Head of caudate nucleus (tissue), 42 donors: ENCODE measurements around the gene GBP6.
"Not testable (repeated sequence)": the region's sequence is repeated elsewhere in the genome, so short reads cannot be mapped to it uniquely, and the experiment has no call there.

Experiments
- DNase-seq, 42 donors: peaks; one replicate each; pipeline versions ENCODE4 v3.0.0 to v3.0.0-alpha.2; 2020 to 2021; ENCODE audit warnings: mixed read lengths in 7 of 42
- intact Hi-C: fragments of 100-400 bp; cut with DNase I; formaldehyde crosslinking; loops from one replicate; pipeline ENCODE4 v1.15.0; 2022

The GBP6 gene

DNA sequence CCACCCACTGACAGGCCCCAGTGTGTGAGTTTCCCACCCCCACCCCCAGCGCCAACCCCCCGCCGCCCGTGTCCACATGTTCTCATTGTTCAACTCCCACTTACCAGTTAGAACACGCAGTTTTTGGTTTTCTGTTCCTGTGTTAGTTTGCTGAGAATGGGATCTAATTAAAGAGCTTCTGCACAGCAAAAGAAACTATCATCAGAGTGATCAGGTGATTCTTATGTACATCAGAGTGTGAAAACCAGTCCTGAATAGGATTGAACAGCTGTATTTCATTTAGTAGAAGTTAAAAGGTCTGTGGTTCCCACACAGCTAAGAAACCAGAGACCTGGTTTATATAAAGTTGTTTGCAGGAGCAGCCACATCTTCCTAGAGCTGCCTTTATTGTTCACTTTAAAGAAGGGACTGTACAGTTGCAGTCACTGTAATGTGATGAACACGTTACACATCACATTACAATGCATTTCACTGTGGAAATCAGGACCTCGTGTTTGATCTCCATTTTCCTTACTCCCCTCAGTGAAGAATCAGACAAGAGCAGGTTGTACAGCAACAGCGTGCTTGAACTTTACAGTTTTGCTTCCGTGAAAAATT is 1.2 kb downstream of the GBP6 start:
- DNase-seq, result no peak

GRCh38 chr1:89367221-89367620 is 3.4 kb downstream of the GBP6 start:
- no peak for DNase-seq
- intact Hi-C loops, result no loop called here

More for the DNA sequence above, 1.2 kb downstream of the GBP6 start:
- intact Hi-C loops, result no loop called here

GRCh38 chr1:89369331-89369730 is 5.5 kb downstream of the GBP6 start:
- DNase-seq, result no peak
- intact Hi-C loops, result no loop called here

- DNase-seq, intact Hi-C loops: not testable (repeated sequence)
Observed at GRCh38 chr1:89373810-89374209, 10.0 kb downstream of the GBP6 start.

GRCh38 chr1:89378001-89378400 is 14.1 kb downstream of the GBP6 start:
- DNase-seq, result no peak
- intact Hi-C loops, result no loop called here

DNA sequence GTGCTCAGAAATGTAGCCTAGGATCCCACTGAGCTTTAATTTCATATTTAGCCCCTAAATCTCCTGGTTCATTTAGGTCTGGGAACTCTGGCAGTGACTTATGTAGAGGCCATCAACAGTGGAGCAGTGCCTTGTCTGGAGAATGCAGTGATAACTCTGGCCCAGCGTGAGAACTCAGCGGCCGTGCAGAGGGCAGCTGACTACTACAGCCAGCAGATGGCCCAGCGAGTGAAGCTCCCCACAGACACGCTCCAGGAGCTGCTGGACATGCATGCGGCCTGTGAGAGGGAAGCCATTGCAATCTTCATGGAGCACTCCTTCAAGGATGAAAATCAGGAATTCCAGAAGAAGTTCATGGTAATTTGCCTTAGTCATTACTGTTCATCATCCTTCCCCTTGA is 17.8 kb downstream of the GBP6 start:
- intact Hi-C loops, result no loop called here
- DNase-seq, result no peak

DNA sequence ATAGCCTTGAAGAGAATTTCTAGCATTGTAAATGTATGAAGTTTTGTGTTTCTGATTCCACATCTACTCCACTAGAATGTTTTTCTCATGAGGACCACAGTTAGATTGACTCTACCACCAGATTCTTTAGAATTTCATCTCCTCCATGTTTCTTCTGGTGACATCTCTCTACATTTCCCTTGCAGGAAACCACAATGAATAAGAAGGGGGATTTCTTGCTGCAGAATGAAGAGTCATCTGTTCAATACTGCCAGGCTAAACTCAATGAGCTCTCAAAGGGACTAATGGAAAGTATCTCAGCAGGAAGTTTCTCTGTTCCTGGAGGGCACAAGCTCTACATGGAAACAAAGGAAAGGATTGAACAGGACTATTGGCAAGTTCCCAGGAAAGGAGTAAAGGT is 18.6 kb downstream of the GBP6 start:
- intact Hi-C loops, result no loop called here
- no peak for DNase-seq

- no peak for DNase-seq
- intact Hi-C loops, result no loop called here
Observed at GRCh38 chr1:89383185-89383584, 19.3 kb downstream of the GBP6 start.

- no peak for DNase-seq
Observed at GRCh38 chr1:89390707-89391106, 26.8 kb downstream of the GBP6 start.

DNA sequence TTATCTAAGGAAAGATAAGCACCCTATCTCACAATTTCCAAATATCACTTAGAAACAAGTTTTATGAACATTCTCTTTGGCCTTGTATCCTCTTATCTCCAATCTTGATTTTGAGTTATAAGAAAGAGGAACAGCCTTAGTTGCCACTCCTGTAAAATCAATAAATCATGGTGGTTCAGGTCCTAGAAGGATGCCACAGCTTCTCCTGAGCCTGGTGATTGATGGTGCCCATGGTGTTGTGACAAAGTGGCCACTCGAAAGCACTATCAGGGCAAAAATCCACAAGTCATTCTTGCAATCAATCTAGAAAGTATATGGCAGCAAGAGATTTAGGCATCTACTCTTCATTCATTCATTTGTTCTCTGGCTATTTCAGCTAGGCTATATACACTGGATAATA is 27.8 kb downstream of the GBP6 start:
- intact Hi-C loops, result no loop called here
- no peak for DNase-seq

More at GRCh38 chr1:89390707-89391106, 26.8 kb downstream of the GBP6 start:
- intact Hi-C loops, result no loop called here

DNA sequence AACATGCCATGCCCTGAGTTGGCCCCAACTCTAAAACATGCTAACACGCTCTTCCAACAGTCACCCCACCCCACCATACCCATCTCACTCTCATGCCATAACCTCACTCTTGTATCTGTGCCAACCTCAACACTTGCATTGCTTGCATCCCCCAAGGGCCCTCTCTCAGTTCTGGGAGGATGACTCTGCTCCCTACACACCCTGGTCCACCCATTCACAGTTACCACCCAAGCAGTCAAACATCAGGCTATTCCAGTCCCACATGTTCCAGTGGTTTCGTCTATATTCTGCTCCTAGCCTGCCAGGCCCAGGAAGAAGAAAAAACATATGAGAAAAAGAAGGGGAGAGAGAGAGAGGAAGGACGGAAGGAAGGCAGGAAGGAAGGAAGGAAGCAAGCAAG is 31.0 kb downstream of the GBP6 start:
- intact Hi-C loops, result no loop called here
- no peak for DNase-seq

GRCh38 chr1:89396902-89397301 is 33.0 kb downstream of the GBP6 start:
- no peak for DNase-seq
- intact Hi-C loops, result no loop called here

GRCh38 chr1:89405275-89405929 is 41.5 kb downstream of the GBP6 start:
- DNase-seq, result no peak
- intact Hi-C loops, result no loop called here

- DNase-seq, result no peak
- intact Hi-C loops, result no loop called here
Observed at GRCh38 chr1:89407360-89407759, 43.5 kb downstream of the GBP6 start.

GRCh38 chr1:89407768-89408167 is 43.9 kb downstream of the GBP6 start:
- intact Hi-C loops, DNase-seq: not testable (repeated sequence)

DNA sequence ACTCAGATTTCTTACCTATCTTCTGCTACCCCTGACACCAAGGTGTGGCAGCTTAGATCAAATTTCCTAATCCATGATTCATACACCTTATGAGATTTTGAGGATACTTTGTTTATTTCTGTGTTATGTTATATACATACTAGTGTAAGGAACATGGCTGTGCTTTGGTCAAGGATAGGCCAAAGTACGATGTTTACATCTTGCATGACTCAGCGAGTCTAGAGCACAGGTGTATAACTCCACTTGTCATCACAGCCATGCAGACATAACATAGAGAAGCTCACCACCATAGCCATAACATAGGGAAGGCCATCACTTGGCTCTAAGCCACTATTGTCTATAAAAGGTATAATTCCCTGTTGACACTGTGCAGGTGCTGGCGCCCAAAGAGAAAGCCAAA is 61.2 kb downstream of the GBP6 start:
- no peak for DNase-seq
- intact Hi-C loops, result no loop called here

DNA sequence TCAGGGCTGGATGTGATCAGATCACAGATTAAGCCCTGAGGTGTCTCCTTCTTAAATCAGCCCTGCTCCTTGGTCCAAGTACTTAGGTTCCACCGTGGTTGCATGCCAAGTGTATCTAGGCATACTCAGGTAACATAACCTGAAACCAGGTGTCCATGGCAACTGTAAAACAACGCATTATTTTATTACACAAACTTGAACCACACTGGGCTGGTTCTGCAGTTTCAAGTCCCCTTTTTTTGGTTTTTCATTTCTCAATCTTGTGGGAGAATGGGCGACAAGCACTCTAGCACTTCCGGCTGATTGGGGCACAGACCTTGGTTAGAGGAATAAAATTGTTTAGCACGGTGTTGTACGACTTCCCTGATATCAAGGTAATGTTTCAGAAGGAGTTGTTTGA is 65.2 kb downstream of the GBP6 start:
- intact Hi-C loops, result no loop called here
- no peak for DNase-seq

DNA sequence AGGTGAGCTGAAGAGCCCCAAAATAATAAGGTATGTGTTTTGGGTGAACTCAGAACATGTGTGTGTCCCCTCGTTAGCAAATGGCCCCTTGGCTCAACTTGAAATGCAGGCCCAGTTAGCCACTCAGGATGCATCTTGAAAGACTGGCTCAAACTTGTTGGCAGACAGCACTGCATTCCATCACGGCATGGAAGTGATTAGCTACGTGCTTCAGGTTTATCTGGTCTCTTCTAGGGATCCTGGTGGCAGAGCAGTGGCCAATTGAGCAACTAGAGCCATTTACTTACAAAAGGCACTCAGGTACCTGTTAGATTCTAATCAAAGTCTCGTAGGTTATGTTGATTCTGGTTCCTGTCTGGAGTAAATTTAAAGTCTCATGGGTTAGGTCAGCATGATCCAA is 65.8 kb downstream of the GBP6 start:
- DNase-seq, intact Hi-C loops: not testable (repeated sequence)

GRCh38 chr1:89433421-89433820 is 69.6 kb downstream of the GBP6 start:
- DNase-seq, result no peak

DNA sequence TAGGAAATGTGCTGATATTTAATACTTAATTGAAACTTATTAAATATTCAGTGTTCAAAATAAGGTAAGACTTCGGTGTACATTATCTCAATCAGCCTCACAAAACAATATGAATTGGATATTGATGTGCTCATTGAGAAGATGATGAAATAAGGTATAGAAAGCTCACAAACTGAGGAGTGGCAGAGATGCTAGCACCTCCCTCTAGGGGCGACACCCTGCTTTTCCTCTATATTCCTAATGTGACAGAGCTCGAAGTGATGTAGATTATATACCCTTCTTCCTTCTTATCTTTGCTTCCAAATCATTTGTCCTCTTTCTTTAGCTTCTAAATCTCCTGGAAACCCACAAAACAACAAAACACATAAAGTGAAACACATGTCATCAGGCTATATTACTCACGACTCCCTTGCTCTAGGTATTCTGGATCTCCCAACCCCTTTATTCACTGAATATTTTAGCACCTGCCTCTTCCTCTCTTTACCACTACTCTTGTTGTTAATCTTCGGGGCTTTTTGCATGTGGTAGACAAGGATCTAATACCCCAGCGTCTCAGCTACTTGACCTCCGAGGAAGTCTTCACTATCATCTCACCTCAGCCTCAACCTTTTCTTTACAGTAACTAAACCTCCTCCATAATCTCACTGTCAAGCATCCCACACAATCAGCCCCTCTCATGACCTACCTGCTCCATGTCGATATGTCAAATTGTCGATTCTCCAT is 70.4 kb downstream of the GBP6 start:
- intact Hi-C loops, DNase-seq: not testable (repeated sequence)

More at GRCh38 chr1:89433421-89433820, 69.6 kb downstream of the GBP6 start:
- intact Hi-C loops, result no loop called here
